Mucosa of stomach (tissue), 1 donor: ENCODE results near the gene CYP4F11.
"Not testable (repeated sequence)": the region's sequence is repeated elsewhere in the genome, so short reads cannot be mapped to it uniquely, and the experiment has no call there.

Experiments
- H3K27me3 ChIP-seq: one replicate; pipeline ENCODE4 v1.7.0; 2013; ENCODE audit warnings: mild to moderate bottlenecking, low read length; ENCODE audit not compliant: control insufficient read depth, insufficient read depth
- H3K36me3 ChIP-seq: one replicate; pipeline ENCODE4 v1.7.0; 2013; ENCODE audit warnings: low read length; ENCODE audit not compliant: control insufficient read depth, insufficient read depth
- H3K4me1 ChIP-seq: one replicate; pipeline ENCODE4 v1.7.0; 2013; ENCODE audit warnings: mild to moderate bottlenecking, low read length; ENCODE audit not compliant: control insufficient read depth, insufficient read depth
- H3K4me3 ChIP-seq: one replicate; pipeline ENCODE4 v1.7.0; 2013; ENCODE audit warnings: low read length
- H3K9ac ChIP-seq: one replicate; pipeline ENCODE4 v1.7.0; 2013; ENCODE audit warnings: mild to moderate bottlenecking, low read length, moderate library complexity
- H3K9me3 ChIP-seq: one replicate; pipeline ENCODE4 v1.7.0; 2013; ENCODE audit warnings: mild to moderate bottlenecking, low read length, moderate library complexity; ENCODE audit not compliant: control insufficient read depth
- donor health status: Pancreatic carcinoma.

Gene CYP4F11

DNA sequence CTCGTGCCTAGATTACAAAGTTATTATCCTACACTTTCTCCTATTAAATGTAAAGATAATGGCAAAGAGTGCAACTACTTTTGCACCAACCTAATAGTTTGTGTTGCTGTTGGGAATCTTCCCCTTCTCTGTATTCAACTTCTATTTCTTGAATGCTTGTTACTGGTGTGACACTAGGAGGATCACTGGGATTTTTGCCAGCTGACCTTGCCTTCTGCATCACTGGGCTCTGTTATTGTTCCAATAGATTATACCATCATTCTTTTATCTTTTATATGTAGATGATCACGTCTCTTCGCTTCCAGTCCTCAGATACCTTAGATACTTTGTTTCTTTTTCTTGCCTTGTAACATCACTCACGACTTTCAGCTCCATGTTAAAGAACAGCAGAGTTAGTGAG is 11.0 kb upstream of the CYP4F11 start:
- Histone ChIP-seq H3K4me3 (no peak overlapping the region), H3K36me3 (no peaks in the 10 kb centered on the region), H3K9me3 (no peaks in the 10 kb centered on the region), H3K4me1 (no peaks in the 10 kb centered on the region), H3K9ac (no peak overlapping the region), H3K27me3 (no peaks in the 10 kb centered on the region)

DNA sequence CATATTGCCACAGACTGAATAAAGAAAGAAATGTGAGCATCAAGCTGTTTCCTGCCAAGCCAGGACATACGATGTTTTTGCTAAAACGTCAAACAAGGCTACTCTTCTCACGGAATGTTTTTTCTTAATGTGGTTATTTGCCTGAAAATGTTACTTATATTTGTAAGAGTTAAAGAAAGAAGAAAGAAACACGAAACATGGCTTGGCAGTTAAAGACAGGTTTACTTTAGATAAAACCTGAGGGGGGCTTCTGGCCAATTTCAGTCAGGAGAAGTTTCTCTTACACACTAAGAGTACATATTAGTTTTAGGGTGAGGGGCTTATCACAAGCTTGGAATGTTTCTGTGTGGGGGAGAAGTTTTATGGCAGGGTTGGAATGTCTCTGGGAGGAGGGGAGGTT is 10.1 kb upstream of the CYP4F11 start:
- H3K4me3 ChIP-seq, result no peak overlapping the region
- H3K27me3 ChIP-seq, result no peaks in the 10 kb centered on the region
- no peaks in the 10 kb centered on the region for H3K9me3 ChIP-seq
- no peaks in the 10 kb centered on the region for H3K4me1 ChIP-seq
- no peaks in the 10 kb centered on the region for H3K36me3 ChIP-seq
- H3K9ac ChIP-seq, result no peak overlapping the region

DNA sequence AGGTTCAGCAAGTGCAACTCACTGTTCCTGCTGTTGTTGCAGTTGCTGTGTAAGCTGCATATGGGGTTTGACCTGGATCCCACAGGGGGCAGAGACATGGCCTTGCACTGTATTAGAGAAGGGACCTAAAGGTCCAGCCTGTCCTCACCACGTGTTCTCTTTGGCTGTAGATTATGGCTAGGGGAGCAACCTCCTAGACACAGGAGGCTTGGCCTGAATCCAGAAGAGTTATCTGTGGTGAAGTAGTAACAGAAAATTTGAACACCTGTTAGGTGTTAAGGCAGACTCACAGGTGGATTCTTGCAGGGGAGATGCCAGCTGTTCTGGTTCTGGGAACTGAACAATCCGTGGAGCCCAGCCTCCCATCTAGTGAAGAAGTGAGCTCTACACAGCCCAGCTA is 3.4 kb upstream of the CYP4F11 start:
- Histone ChIP-seq H3K9ac (no peak overlapping the region), H3K4me3 (no peak overlapping the region), H3K27me3 (peaks cover 5% of the 10 kb centered on the region), H3K36me3 (no peaks in the 10 kb centered on the region), H3K4me1 (peaks cover 15% of the 10 kb centered on the region), H3K9me3 (no peaks in the 10 kb centered on the region)

DNA sequence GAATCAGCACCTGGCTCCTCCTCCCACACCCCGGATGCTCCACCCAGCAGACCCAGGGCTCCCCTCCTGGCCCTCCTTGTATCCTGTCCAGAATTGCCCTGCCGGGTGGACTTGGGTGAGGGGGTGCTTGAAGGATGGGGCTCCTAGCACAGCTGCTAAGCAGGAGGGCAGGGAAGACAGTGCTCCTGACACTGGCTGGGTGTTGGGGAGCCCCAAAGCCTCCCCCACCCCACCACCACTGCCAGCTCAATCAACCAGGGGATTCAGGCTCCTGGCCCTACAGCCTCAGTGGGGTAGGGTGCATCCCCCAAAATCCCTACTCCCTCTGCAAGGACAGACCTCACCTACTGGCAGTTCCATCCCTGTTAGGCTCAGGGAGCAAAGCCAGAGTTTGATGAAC is 2.6 kb upstream of the CYP4F11 start:
- Histone ChIP-seq H3K9me3 (no peaks in the 10 kb centered on the region), H3K4me3 (no peak overlapping the region), H3K4me1 (peaks cover 15% of the 10 kb centered on the region), H3K9ac (no peak overlapping the region), H3K27me3 (peaks cover 5% of the 10 kb centered on the region), H3K36me3 (no peaks in the 10 kb centered on the region)

DNA sequence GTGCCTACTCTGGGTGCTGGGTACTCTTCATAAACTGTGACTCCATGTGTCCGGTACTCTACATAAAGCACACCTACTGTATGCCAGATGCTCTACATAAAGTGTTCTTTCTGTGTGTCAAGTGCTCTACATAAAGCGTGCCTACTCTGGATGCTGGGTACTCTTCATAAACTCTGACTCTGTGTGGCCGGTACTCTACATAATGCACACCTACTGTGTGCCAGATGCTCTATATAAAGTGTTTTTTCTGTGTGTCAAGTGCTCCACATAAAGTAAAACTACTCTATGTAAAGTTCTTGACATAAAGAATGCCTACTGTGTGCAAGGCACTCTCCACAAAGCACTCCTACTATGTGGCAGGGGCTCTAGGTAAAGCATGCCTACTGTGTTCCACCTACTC is 1.8 kb upstream of the CYP4F11 start:
- H3K36me3 ChIP-seq, result no peaks in the 10 kb centered on the region
- peaks cover 15% of the 10 kb centered on the region for H3K4me1 ChIP-seq
- H3K9me3 ChIP-seq, result no peaks in the 10 kb centered on the region
- H3K9ac ChIP-seq, result no peak overlapping the region
- H3K4me3 ChIP-seq, result no peak overlapping the region
- H3K27me3 ChIP-seq, result peaks cover 7% of the 10 kb centered on the region

DNA sequence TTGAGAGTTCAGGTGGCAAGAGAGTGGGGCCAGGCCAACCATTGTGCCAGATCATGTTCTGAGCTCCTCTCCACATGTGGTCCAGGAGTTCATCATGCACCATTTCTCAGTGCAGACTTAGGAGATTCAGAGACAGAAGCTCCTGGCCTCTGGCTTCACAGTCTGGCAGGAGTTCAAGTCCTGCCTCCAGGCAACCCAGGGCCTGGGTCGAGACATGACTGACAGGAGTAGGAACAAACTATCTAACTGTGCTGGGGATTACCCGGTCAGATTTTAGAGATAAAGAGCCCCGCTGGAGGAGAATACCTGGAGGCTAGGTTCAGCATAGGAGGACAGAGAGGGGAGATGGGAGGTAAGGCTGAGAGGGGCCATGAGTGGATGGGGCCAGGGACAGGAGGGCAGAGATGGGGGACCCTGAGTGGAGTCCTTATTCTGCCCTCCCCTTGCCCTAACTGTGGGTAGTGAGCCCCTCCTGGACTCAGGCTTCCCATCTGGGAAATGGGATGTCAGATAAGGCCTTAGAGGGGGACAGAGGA is 906 bp upstream of the CYP4F11 start:
- no peaks in the 10 kb centered on the region for H3K36me3 ChIP-seq
- H3K4me1 ChIP-seq, result peaks cover 15% of the 10 kb centered on the region
- peaks cover 11% of the 10 kb centered on the region for H3K27me3 ChIP-seq
- H3K9me3 ChIP-seq, result no peaks in the 10 kb centered on the region
- peak overlapping the region; percentile 0 for H3K4me3 ChIP-seq
- H3K9ac ChIP-seq, result no peak overlapping the region

DNA sequence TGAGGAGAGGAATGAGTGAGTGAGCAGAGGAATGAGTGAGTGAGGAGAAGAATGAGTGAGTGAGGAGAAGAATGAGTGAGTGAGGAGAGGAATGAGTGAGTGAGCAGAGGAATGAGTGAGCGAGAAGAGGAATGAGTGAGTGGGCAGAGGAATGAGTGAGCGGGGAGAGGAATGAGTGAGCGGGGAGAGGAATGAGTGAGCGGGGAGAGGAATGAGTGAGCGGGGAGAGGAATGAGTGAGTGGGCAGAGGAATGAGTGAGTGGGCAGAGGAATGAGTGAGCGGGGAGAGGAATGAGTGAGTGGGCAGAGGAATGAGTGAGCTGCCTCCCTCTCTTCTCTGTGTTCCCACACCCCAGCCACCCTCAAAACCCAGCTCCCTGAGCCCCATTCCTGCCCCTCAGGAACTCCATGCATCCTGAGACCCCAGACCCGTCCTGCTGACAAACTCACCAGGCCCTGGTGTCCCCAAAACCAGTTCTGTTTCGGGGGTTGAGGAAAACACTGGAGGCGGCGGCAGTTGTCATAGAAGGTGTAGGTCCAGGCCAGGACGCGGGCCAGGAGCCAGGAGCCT is 483 bp downstream of the CYP4F11 start:
- not testable (repeated sequence) for H3K4me3 ChIP-seq, H3K36me3 ChIP-seq, H3K9me3 ChIP-seq
- H3K4me1 ChIP-seq, result peaks cover 15% of the 10 kb centered on the region
- peak overlapping the region; percentile 11 for H3K9ac ChIP-seq
- H3K27me3 ChIP-seq, result peaks cover 11% of the 10 kb centered on the region

DNA sequence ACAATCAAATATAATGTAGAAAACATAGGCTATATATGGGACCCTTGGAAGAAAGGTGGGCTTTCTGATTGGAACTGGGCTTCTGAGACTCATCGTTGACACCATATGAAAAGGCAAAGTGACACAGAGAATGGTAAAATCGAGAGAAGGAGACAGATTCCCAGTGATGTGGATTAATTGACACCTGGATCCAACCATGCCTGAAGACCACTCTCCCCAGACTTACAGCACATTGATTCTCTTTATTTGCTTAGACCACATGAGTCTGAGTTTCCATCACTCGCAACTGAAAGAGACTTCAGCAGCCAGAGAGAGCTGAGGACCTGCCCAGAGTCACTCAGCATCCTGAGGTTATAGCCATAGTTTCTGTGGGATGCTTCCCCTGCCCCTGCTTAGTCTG is 6.0 kb downstream of the CYP4F11 start:
- Histone ChIP-seq H3K9me3 (no peaks in the 10 kb centered on the region), H3K27me3 (peaks cover 5% of the 10 kb centered on the region), H3K4me3 (no peak overlapping the region), H3K36me3 (no peaks in the 10 kb centered on the region), H3K9ac (no peak overlapping the region), H3K4me1 (no peaks in the 10 kb centered on the region)

DNA sequence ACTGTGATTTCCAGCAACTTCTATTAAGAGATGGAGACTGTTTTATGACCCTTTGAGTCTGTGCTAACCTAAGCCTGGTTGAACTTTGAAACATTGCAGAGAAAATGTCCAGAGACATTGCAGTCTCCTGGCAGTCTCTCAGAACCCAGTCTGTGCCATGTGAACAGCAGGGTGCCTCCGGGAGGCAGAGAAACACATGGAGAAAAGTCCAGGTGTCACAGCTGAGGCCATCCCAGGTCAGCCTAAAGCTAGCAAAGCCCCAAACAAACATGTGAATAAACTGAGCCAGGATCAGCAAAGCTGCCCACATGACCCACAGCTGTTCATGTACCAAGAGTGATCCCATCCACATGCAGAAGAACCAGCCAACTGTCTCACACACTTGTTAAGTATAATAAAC is 7.8 kb downstream of the CYP4F11 start:
- no peaks in the 10 kb centered on the region for H3K9me3 ChIP-seq
- H3K36me3 ChIP-seq, result no peaks in the 10 kb centered on the region

DNA sequence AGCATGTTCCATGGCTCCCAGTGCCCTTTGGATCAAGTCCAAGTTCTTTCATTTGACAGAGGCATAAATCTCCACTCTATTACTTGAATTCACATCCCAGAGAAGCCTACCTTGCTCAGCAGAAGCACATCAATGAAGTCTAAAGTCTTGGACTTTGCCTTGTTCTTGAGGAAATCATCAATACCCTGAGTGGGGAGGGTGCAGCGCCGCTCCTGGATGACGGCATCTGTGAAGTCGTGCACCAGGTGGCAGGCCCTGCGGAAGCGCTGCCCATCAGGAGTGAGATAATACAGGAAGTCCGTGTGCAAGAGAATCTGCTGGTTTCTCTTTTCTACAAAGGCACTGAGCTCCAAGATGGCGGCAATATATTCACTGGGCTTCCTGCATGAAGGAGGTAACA is 10.6 kb downstream of the CYP4F11 start:
- Histone ChIP-seq H3K4me3 (no peak overlapping the region), H3K4me1 (no peaks in the 10 kb centered on the region), H3K9ac (no peak overlapping the region), H3K27me3 (no peaks in the 10 kb centered on the region), H3K9me3 (no peaks in the 10 kb centered on the region), H3K36me3 (no peaks in the 10 kb centered on the region)

More for the DNA sequence above, 7.8 kb downstream of the CYP4F11 start:
- Histone ChIP-seq H3K4me3 (no peak overlapping the region), H3K9ac (no peak overlapping the region), H3K4me1 (no peaks in the 10 kb centered on the region), H3K27me3 (peaks cover 5% of the 10 kb centered on the region)

DNA sequence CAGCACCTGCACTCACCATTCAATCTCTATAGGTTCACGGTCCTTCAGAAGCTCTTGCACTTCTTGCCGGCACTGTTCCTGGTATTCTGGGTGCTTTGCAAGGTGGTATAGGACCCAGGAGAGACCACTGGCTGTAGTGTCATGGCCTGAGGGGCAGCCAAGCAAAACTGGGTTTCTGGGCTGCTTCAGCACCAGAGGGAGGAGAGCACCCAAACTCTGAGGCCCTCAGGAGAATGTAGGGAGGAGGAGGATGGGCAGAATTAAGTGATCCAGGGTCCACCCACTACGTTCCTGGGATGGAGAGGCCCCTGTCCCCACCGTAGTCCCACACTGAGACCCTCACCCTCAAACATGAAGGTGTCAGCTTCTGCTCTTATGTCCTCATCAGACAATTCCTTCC is 12.3 kb downstream of the CYP4F11 start:
- Histone ChIP-seq H3K27me3 (no peaks in the 10 kb centered on the region), H3K9me3 (no peaks in the 10 kb centered on the region)

DNA sequence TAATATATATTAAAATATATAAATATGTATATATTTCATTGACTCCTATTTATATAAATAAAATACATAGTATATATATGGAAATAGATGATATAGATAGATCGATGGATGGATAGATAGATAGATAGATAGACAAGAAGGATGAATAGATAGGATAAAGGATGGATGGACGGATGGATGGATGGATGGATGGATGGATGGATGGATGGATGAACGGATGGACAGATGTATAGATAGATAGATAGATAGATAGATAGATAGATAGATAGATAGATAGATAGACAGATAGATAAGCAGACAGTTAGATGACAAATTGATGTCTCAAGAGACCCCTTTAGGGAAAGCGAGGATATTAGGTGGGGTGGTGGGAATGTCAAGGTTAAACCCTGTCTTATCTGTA is 15.1 kb downstream of the CYP4F11 start:
- no peaks in the 10 kb centered on the region for H3K4me1 ChIP-seq
- no peaks in the 10 kb centered on the region for H3K9me3 ChIP-seq
- no peak overlapping the region for H3K4me3 ChIP-seq
- H3K27me3 ChIP-seq, result no peaks in the 10 kb centered on the region
- H3K36me3 ChIP-seq, result no peaks in the 10 kb centered on the region
- no peak overlapping the region for H3K9ac ChIP-seq

More for the DNA sequence above, 12.3 kb downstream of the CYP4F11 start:
- no peaks in the 10 kb centered on the region for H3K36me3 ChIP-seq
- no peak overlapping the region for H3K9ac ChIP-seq
- no peak overlapping the region for H3K4me3 ChIP-seq
- no peaks in the 10 kb centered on the region for H3K4me1 ChIP-seq

DNA sequence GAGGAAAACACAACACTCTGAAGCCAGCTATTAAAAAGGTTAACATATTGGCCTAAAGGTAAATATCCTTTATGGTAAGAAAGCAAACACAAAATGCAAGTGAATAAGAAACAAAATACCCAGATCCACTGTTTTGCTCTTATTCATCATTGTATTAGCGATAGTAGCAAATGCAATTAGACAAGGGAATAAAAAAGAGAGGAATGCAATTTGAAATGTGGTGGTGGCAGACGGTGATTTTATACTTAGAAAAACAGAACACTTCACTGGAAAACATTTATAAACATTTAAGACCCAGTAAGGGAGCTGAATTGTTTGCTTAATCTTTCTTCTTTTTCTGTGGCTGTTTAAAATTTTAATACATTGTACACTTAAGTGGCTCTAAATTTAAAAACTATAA is 19.2 kb downstream of the CYP4F11 start:
- Histone ChIP-seq H3K36me3 (no peaks in the 10 kb centered on the region), H3K4me3 (no peak overlapping the region), H3K9ac (no peak overlapping the region), H3K9me3 (no peaks in the 10 kb centered on the region), H3K27me3 (peaks cover 3% of the 10 kb centered on the region), H3K4me1 (no peaks in the 10 kb centered on the region)
